HT1080 (cell line): ENCODE results near the gene CACNA2D1. TPM values are rescaled to one million over a fixed set of nuclear protein-coding genes. Genes with fewer than 3 reads are reported as not detected.

Experiments
- DNase-seq: peaks from one replicate; pipeline ENCODE4 v3.0.0-alpha.2; 2015; ENCODE audit warnings: low read depth
- total RNA-seq: library from RNA; depleted of rRNA; stranded (reverse); fragments of >200 nt; shearing (Covaris generic); gene quantifications from 2 replicates; pipeline ENCODE4 v1.2.3, GENCODE V29; 2014

The CACNA2D1 gene
- total RNA-seq, 1 experiment from 2014 or later: 11.9 TPM

DNA sequence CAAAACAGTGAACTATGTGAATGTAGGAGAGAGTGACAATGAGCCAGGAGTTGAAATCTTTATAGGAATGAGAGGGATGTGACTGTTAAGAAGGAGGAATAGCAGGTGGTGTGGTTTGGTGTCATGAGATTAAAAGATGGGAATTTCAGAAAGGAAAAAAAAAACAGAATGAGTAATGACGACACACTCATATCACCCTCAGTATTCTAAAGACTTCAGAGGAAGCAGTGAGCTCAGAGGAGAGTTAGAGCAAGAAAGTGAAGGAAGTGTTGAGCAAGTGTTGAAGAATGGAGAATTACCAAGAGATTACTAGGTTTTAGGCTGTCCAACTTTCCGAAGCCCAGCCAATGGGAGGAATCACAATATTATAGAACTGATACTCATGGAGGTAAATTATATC is 453.2 kb downstream of the CACNA2D1 start:
- DNase-seq: peak; percentile 85

- no peak for DNase-seq
These were observed 456.7 kb downstream of the CACNA2D1 start for GRCh38 chr7:81986723-81987470.

- DNase-seq: no peak
These were observed 460.2 kb downstream of the CACNA2D1 start for GRCh38 chr7:81983406-81983805.

DNA sequence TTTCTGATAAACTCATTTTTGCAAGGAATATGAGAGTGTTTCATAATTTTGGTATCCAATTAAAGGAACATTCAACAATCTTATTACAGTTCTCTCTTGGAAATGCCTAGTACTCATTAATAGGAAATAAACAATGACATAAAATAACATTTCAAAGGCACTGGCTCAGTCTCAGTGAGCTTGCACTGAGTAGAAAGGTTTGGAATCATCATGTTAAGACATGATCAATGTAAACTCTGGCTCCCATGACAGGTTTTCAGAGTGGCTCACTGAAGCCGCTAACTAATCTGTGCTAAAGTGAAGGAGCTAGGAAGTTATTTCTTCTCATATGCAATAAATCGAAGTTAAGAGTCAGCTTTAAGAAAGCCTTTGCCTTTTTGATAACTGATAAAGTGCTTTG is 470.5 kb downstream of the CACNA2D1 start:
- no peak for DNase-seq

- no peak for DNase-seq
These were observed 483.6 kb downstream of the CACNA2D1 start for GRCh38 chr7:81960026-81960425.

DNA sequence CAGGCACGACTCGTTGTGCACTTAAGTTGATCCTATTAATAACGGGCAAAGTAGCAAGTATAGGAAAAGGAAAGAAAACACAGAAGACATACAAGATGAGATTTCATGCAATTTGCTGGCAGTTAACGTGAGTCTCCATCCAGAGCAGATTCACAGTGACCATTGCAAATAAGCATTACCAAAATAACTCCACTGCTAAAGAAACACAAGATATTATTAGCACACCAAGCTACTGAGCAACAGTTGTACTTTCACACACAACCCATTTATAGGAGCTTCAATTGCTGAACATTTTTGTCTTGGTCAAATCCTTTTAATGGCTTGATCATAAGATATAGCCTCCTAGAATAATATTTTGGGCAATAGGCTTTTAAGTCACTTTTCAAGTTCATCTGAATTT is 486.1 kb downstream of the CACNA2D1 start:
- no peak for DNase-seq

- DNase-seq: peak; percentile 20
These were observed 487.1 kb downstream of the CACNA2D1 start for GRCh38 chr7:81956520-81956919.

GRCh38 chr7:81949306-81949705 is 494.3 kb downstream of the CACNA2D1 start:
- DNase-seq: no peak

DNA sequence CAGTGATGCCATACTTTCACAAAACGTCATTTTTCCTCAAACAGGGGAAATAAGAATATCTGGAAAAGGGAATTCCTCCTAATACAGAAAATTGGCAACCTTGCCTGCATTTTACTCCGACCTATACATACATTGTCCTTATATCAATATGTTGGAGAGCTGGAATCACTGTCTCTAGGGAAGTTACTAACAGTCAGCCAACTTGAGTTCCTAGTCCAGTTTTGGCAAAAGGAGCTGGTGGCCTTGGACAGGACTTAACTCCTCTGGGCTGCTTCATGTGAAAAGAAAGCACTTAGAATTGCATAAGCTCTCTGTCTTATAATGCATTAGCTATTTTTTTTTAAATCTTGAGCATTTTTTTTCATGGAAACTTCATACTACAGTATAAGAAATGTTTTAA is 499.5 kb downstream of the CACNA2D1 start:
- no peak for DNase-seq

- peak; percentile 69 for DNase-seq
These were observed 506.5 kb downstream of the CACNA2D1 start for GRCh38 chr7:81937091-81937490.

GRCh38 chr7:81934596-81935301 is 508.8 kb downstream of the CACNA2D1 start:
- DNase-seq: no peak

DNA sequence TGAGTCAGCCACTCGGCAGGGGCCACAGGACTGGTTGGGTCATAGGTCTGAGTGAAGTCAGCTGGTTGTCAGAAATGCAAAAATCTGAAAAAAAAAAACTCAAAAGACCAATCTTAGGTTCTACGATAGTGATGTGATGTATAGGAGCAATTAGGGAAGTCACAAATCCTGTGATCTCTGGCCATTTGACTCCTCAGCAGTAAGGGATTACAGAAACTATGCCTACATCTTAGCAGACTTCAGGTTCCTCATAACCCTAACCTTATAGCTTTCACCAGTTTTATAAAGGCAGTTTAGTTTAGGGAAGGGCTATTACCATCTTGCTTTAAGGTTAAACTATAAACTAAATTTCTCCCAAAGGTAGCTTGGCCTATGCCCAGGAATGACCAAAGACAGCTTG is 510.6 kb downstream of the CACNA2D1 start:
- no peak for DNase-seq

DNA sequence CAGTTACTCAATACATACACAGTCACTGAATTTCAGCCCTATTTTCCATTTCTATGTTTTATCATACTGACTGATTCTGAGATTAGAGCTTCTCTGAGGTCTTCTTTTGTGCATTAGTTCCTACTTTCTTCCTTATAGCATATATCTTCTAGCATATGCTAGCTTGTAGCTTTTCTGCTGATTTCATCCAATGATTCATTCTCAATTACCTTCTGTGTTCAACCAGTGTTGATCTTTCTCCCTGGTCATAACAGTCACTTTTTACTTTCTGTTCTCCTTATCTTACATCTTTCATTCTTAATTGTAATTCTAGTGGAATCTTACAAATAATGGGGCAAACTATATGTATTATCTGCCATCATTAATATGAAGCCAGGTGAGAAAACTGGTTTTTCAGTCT is 514.2 kb downstream of the CACNA2D1 start:
- peak; percentile 17 for DNase-seq

DNA sequence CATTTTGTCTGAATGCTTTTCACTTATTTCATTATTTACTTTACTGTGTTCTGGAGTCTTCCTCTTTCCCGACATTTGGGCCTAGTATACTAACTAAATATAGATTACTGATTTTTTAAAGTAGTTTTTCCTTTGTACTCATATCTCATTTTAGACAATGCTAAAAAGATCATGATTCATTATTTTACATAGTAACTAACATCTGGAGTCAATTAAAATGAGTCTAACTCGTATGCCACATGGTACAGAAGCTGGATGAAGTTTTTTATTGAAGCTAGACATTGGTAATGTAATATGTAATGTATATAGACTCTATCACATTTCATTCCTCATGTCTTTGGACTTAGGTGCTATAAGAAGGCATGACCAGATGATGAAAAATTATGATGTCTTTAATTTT is 517.4 kb downstream of the CACNA2D1 start:
- DNase-seq: no peak

GRCh38 chr7:81925530-81925929 is 518.0 kb downstream of the CACNA2D1 start:
- DNase-seq: no peak

DNA sequence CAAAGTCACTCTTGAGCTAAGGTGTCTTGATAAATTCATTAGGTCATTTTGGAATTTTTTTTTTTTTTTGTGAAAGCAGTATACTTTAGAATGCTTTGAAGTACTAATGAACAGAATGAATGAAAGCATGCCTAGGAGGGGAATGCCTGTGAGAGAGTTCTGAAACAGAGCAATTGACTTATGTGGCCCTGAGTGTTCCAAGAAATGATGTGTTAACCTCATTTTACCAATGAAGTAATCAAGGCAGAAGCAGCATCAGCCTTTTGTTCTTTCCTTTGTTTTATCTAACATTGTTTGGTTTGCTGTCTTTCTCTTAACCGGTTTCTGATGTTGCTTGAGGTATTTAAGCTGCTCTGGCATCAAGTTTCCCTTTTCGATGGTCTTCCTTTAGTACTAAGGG is 519.1 kb downstream of the CACNA2D1 start:
- no peak for DNase-seq

DNA sequence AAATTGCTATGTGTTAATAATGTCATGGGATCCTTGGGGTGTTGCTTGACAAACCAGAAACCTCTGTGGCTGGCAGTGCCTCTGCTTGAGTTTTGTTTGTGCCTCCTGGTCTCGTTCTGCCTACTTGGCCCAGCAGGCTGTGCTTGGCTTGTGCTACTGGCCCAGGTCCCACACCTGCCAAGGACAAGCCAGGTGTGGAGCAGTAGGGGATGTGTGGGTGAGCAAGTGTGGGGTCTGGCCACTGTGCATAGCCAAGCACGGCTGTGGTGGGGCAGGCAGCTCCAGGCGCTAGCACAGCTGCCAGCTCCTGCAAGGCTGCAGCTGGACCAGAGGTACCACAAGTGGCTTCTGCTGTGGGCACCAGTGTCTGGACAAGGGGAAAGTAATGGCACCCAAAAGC is 524.1 kb downstream of the CACNA2D1 start:
- no peak for DNase-seq

- no peak for DNase-seq
These were observed 535.4 kb downstream of the CACNA2D1 start for GRCh38 chr7:81908220-81908619.

DNA sequence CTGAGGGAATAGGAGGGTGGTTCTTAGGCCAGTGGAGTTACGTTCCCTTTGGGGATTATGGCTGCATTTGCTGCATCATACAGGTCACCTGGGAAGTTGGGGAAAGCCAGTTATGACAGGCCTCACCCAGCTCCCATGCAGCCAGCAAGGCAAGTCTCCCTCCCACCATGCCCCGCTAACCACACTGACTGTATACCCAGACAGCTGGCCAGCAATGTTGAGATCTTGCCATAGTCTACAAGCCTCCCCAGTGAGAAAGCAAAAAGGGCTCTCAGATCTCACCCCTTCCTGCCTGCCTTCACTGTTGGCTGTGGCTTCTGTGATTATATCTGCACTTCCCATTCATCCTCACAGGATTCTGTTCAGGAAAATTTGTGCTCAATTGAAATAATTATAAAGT is 540.5 kb downstream of the CACNA2D1 start:
- DNase-seq: peak; percentile 23

DNA sequence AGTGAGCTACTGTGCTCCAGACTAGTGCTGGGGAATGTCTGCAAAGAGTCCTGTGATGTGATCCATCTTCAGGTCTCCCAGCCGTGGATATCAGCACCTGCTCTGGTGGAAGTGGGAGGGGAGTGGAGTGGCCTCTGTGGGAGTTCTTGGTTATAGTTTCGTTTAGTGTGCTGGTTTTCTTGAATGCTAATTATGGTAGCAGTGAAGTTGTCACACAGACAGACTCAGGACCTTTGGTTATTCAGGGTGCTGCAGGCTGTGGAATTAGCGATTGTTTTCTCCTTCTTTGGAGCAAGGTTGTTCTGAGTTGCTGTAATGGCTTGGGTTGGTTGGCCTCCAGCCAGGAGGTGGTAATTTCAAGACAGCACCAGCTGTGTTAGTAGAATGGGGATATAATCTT is 541.0 kb downstream of the CACNA2D1 start:
- DNase-seq: no peak
